SK-N-SH (cell line): ENCODE measurements around the gene ISLR2.

Experiments used
- CTCF ChIP-seq: fragments of 200-600 bp; sonication (generic); IDR thresholded peaks from 2 replicates; pipeline ENCODE4 v1.6.1; 2017; ENCODE audit warnings: antibody characterized with exemption, mild to moderate bottlenecking, moderate library complexity
- JUND ChIP-seq: IDR thresholded peaks from 2 replicates; pipeline ENCODE4 v1.4.0; 2012
- MXI1 ChIP-seq: IDR thresholded peaks from 2 replicates; pipeline ENCODE4 v1.6.1; 2012; ENCODE audit warnings: mild to moderate bottlenecking, low read depth, low read length, improper control_type of control experiment
- NRF1 ChIP-seq: IDR thresholded peaks from 2 replicates; pipeline ENCODE4 v1.6.1; 2012; ENCODE audit warnings: low read depth, mild to moderate bottlenecking, low read length
- PBX3 ChIP-seq: IDR thresholded peaks from 2 replicates; pipeline ENCODE4; 2012
- POLR2AphosphoS5 ChIP-seq: IDR thresholded peaks from 2 replicates; pipeline ENCODE4 v1.6.1; 2012; ENCODE audit warnings: low read depth, low read length
- REST ChIP-seq: IDR thresholded peaks from 2 replicates; pipeline ENCODE4 v1.6.1; 2012; ENCODE audit warnings: mild to moderate bottlenecking, low read depth, low read length, moderate library complexity
- RXRA ChIP-seq: IDR thresholded peaks from 2 replicates; pipeline ENCODE4 v1.4.0; 2012; ENCODE audit warnings: low read depth, mild to moderate bottlenecking, borderline replicate concordance
- SMC3 ChIP-seq: IDR thresholded peaks from 2 replicates; pipeline ENCODE4 v1.6.1; 2012; ENCODE audit warnings: low read depth, low read length, improper control_type of control experiment
- TAF1 ChIP-seq: IDR thresholded peaks from 2 replicates; pipeline ENCODE4 v1.6.1; 2012; ENCODE audit warnings: low read depth, mild to moderate bottlenecking, low read length, moderate library complexity, borderline replicate concordance
- USF1 ChIP-seq: IDR thresholded peaks from 2 replicates; pipeline ENCODE4 v1.4.0; 2012; ENCODE audit warnings: low read depth, borderline replicate concordance
- YY1 ChIP-seq: IDR thresholded peaks from 2 replicates; pipeline ENCODE4 v1.4.0; 2012; ENCODE audit warnings: low read depth, mild to moderate bottlenecking
- ZBTB33 ChIP-seq: IDR thresholded peaks from 2 replicates; pipeline ENCODE4 v1.4.0; 2012; ENCODE audit warnings: low read depth, borderline replicate concordance

- TF ChIP-seq CTCF, result no peak
- TF ChIP-seq YY1, result no peak
- no peak for TF ChIP-seq RXRA
- TF ChIP-seq POLR2AphosphoS5, result no peak
- TF ChIP-seq NRF1, result no peak
- no peak for TF ChIP-seq ZBTB33
- TF ChIP-seq MXI1, result no peak
- TF ChIP-seq USF1, result no peak
- TF ChIP-seq JUND, result no peak
- TF ChIP-seq PBX3, result no peak
- TF ChIP-seq SMC3, result no peak
- no peak for TF ChIP-seq TAF1
- no peak for TF ChIP-seq REST
Observed at GRCh38 chr15:74128785-74129585, 1.4 kb upstream of the ISLR2 start.
